COLO668 (cell line): ENCODE measurements around the gene PLXDC2.
"Not testable (repeated sequence)": the region's sequence is repeated elsewhere in the genome, so short reads cannot be mapped to it uniquely, and the experiment has no call there.

Source experiments
- DNase-seq: peaks from one replicate; lab custom pipeline; 2025; ENCODE audit not compliant: unreplicated experiment; lab: John Stamatoyannopoulos, UW

The PLXDC2 gene

DNA sequence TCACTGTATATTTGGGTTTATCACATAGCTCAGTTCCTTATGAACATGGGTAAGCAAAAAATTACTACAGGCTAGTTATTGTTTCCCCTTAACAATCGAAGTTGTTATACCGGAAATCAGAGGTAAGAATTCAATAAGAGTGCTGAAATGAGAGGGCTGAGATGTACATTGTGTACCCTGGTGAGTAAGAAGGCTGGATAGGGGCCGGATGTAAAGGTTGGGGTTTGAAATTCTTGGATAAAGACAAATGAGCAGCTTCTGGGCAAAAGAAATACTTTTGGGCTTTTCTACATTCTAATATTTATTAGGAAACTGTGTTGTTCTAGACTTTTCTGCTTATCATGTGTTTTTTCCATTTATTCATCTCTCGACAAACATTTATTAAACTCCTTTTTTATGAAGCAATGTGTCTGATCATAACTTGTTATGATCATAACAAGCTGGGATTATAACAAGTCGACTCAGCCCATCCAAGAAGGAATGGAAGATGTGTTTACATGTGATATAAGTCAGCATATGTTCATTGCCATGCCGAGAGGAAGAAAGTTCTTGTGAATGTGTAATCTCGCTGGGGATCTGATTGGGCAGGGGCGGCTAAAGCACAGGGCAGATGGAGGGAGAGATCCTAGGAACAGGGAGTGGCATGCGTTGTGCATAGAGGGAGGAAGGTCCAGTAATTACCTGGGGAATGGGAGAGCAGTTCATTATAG, 155.3 kb downstream of the PLXDC2 start:
- DNase-seq: no peak

DNA sequence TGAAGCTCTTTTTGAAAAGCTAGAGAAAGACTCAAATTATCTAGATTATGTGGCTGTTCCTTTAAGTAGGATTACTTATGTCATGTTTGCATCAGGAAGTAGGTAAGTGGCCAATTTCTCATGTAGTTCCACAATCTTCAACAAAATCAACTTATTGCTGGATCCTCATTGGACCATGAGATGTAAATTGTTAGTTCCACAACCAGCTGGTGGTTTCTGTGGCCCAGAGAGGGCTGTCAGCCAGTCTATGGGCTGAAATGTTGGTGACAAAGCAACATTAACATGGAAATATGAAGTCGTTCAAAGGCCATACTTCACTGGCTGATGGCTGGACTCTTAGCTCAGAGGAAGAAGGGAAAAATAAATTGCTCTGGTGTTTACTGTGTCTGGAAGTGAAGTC, 157.9 kb downstream of the PLXDC2 start:
- DNase-seq: no peak

DNA sequence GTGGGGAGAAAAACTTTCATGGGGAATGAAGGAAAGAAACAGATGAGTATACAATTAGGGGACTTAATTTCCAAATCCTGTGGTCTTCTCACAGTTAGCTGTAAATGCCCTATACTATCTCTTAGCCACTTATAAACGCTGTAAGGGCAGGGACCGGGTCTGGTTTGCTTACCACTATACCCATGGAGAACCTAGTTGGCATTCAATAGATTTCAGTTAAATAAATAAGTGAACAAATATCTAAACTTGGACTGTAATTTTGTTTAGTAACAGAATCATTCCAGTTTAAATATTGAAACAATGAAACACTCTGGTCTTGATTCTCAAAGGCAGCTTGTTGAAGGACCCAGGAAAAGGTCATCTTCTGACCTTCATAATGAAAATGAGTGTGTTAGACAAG, 158.3 kb downstream of the PLXDC2 start:
- DNase-seq: no peak

DNA sequence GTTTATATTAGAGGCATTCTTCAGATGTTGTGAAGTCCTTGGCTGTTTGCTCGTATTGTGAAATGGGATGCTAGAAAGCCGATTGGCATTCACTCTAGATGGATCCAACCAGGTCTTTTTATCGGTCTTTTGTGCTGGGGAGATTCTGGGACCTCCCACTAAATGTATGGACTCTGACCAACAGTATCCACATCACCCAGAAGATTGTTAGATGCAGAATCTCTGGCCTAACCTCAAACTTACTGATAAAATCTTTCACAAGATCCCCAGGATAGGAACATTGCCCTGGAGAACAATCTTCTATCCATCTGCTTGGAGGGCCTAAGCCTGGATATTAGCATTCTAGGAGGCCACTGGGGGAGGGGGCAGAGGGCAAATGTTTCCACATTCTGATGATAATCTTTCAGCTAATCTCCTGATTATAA, 160.9 kb downstream of the PLXDC2 start:
- no peak for DNase-seq

DNA sequence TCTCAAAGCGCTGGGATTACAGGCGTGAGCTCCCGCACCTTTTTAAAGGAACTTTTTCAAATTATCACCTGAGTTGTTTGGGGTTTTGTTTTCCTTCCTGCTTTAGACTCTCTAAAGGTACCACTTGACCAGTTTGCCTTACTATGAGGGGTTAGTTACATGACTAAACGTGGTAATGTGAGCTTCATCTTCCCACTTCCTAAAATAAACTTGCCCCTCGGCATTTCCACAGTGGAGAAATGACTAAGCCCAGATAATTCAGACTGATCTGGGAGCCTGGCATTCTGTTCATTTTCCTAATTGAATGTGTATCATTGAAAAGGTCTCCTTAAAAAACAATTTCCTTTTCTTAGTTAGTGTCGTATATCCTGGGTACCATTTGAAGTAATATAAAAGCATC, 163.4 kb downstream of the PLXDC2 start:
- no peak for DNase-seq

DNA sequence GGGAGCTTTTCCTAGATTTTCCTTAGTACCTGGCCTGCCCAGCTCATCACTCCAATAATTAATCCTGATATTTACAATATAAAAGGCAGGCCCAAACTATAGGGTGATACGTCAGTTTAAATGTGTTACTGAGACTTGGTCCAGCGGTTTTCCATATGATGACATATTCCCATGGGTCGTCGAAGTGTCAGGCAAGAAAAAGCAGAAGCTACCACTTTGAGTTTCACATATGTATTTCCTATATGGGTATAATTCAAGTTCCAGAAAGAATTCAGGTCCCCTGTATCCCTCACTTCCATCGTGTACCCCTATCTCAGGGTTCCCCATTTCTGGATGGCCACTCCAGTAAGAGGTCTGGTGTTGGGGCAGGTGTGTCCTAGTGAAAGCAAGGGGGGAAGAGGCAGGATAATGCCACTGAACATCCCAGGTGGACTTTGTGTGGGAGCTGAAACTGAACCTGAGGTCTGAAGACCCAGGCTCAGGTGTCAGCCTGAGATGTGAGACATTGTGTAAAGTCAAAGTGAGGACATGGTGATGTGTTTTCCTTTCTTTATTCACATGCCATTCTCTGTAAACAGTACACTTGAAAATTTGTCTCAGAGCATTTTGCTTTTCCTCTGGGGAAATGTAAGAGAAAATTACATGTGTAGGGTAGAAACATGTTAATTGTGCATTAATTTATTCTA, 167.8 kb downstream of the PLXDC2 start:
- DNase-seq: no peak

DNA sequence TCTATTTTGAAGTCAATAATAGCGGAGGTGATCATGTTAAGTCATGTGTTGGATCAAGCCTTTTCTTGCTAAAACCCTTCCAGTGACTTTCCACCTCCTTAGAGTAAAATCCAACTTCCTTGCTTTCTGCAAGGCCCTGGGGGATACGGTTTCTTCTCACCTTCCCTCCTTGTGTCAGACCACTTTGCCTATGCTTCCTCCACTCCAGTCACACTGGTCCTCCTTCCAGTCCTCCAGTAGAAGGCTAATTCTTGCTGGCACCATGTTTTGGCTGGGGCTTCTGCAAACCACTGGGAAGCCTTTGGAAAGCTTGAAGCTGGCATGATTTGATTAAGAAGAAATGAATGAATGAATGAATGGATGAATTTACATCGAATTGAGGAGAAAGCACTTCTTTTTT, 169.5 kb downstream of the PLXDC2 start:
- DNase-seq: no peak

DNA sequence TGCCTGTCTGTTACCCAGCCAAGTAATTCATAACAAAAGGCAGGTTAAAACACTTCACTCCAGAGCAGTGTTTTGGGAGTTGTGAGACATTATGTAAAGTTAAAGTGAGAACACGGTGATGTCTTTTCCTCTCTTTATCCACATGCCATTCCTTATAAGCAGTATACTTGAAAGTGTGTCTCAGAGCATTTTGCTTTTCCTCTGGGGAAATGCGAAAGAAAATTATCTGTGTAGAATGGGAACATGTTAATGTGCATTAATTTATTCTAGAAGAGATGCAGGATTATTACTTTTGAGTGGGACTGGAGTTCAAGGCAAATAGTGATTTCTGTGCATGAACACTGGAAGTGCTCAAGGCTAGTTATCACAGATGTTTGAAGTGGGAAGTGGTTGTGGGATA, 170.4 kb downstream of the PLXDC2 start:
- DNase-seq: no peak

DNA sequence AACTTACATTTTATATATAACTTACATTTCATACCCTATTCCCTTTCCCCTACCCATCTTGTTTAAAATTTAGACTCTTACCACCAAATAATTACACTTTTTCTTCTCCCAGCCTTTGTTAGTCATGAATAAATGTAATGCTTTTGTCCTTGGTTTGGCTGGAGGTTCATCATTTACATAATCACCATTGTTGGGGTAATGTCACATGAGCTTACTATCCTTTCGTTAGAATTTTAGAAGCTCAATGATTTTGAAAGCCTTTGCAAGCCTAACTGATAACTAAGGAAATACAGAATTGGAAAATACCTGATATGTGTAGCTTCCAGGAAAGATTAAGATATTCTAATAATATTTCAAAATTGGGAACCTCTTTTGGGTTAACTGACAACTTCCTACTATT, 171.7 kb downstream of the PLXDC2 start:
- DNase-seq: no peak

DNA sequence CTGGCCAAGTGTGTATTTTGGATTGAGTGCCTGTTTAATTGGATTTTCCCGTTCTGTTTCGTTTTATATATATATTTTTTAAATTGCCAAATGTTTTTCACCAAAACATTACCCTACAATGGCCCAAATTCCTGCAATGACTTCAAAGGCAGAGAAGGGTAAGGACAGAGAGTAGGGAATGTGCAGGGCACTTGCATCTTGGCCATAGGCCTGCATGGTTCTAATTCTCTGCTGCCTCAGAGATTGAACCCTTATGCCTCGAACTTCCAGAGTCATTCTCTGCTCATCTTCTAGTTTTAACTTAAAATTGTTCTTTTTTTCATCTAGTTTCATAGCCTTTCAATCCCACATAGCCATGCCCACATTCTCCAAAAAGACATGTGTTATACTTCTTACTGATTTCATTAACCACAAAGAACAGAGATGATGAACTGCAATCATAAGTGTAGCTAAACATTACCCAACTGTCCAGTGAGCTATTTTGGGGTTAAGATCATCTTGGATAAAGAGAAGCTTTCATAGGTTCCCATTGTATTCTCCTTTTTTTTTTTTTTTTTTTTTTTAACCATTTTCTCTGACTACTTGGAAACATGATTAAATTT, 177.6 kb downstream of the PLXDC2 start:
- DNase-seq: no peak

DNA sequence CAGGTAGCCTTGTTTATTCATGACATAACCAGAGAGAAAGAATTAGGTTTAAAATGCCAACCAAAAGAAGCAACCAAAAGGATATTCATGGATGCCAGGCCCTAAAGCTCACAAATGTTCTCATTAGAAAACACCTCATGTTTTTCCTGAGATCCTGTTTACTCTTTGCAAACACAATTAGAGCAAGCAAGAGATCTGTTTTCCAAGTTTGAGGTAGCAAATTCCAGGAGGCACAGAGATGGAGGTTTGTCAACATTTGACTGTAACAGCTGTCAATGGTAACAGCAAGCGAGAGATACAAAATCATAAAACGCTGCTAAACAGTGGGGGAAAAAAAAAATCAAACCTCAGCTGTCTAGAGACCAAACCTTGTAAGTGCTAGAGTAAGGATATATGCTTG, 182.2 kb downstream of the PLXDC2 start:
- DNase-seq: no peak

DNA sequence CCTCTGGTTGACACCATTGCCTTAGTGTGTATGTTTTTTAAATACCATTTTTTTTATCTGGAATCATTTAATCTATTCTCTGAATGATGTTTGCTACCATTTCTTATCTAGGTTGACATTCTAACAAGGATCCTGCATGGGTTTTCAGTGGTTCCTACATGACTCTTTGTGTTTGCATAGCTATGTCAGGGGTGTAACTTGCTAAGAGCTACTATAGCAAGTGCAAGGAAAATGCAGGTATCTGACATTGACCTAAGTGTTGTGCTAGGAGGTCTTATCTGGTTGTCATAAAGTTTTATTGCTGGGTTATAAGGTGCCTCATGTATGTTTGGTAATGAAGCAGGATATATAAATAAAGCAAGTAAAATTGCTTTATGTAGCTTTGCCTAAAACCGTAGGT, 183.2 kb downstream of the PLXDC2 start:
- DNase-seq: no peak

DNA sequence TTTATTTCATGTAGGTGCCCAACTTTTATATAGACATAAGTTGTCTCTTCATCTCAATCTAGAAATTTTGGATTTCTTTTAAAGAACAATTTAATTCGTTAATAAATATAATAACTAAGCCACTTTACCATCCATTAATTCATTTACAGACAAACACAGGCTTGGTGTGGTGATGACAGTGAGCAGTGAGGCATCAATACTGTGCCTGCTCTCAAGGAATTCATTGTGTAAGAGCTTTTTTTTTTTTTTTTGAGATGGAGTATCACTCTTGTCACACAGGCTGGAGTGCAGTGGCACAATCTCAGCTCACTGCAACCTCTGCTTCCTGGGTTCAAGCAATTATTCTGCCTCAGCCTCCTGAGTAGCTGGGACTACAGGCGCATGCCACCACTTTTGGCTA, 185.8 kb downstream of the PLXDC2 start:
- not testable (repeated sequence) for DNase-seq

DNA sequence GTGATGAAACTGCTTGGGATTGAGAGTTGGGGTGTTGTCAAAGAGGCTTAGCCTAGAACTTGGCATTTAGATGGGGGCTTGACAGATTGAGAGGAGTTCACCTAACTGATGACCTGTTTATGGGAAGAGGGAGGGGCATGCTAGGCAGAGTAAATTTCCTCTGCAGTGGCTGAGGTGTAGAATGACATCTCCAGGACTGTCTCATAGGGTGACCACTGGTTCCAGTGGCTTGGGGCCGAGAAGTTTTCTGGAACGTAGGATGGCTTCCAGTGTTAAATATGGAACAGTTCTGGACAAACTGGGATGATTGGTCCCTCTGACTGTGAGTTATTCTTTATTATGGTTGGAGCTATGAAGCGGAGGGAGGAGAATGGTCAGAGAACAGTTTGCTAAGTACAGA, 186.4 kb downstream of the PLXDC2 start:
- no peak for DNase-seq

DNA sequence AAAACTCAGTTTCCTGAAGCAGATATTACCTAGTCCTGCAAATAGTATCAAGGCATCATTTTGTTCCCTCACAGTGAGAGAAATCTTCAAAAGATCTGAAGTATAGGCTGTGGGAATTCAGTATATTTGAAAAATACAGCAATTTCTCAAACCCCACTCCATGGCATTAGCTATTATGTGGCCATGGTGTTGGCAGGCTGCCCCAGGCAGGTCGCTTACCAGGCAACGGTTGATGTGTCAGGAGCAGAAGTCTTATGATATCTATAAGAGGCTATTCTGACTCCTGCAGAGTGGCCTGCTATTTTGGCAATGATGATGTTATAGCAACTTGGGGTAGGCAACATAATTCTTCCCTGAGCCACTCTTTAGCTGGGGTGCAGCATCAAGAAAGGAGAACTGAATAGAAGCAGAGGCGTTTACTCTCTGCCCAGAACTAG, 187.9 kb downstream of the PLXDC2 start:
- no peak for DNase-seq

DNA sequence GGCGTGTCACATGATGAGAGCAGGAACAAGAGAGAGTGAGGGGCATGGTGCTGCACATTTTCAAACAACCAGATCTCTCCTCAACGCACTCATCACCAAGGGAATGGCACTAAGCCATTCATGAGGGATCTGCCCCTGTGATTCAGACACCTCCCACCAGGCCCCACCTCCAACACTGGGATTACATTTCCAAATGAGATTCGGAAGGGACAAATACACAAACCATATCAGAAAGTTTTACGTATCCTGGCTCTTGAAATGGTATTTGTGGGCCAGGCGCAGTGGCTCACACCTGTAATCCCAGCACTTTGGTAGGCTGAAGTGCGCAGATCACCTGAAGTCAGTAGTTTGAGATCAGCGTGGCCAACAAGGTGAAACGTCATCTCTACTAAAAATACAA, 189.4 kb downstream of the PLXDC2 start:
- DNase-seq: no peak

DNA sequence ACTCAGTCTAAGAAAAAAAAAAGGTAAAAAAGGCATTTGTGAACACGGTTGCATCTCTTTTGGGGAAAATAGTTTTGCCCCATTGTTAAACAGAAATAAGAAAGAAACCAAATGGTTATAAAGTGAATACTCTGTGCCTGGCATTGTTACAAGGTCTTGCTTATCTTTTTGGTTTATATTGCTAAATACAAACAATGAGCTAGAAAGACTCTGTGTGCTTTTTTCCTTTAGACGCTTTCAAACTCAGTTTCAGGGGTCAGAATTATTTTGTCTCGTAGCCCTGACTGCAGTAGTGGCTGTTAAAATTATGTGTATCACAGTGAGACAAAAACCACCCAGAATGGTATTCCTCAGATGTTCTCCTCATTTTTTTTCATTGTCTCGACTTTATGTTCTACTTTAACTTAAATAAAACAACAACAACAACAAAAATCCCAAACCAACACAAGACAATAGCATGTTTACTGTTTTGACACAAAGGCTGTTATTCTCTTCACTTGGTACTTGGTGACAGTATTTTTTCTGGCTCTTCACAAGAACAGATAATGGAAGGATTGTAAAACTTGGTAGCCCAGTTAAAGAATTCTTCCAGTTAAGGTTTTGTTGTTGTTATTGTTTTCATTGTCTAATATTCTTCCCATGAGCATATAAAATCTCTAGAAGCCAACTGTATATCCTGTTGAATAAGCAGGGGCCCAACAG, 190.1 kb downstream of the PLXDC2 start:
- DNase-seq: no peak

DNA sequence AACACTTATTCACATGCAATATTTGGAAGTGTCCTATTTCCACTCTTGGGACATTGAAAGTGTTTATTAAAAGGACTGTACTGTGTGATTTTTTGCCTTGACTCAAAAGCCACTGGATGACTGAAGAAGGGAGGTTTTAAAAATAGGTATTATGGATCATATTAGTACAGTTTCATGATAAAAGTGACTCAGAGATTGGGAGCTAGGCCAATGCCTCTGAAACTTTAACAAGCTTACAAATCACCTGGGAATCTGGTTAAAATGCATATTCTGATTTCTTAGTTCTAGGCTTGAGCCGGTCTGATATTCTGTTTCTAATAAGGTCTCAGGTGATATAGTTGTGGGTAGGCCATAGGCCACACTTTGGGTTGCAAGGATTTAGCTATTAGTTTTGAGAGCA, 191.2 kb downstream of the PLXDC2 start:
- no peak for DNase-seq

DNA sequence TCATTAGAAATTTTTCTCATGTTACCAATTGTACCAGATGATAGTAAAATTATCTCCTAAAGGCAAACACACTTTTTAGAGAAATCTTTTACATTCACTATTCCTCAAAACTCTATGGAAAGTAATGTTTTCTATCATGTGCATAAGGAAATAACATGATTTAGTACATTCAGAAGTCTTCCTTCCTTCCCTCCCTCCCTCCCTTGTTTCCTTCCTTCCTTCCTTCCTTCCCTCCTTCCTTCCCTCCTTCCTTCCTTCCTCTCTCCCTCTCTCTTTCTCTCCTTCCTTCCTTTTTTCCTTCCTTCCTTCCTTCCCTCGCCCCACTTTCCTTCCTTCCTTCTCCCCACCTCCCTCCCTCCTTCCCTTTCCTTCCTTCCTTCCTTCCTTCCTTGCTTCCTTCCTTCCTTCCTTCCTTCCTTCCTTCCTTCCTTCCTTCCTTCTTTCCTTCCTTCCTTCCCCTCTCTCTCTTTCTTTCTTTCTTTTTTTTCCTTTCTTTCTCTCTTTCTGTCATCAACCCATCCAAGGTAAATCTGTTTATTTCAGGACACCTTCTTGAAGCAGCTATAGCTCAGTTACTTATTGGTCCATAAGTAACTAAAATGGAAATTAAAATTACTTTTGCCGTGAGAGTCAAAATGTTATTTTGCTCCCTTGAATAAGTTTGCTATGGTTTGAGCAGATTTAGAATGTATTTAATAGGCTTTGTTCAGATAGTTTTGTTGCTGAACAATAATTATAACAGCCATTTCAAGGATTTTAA, 197.9 kb downstream of the PLXDC2 start:
- no peak for DNase-seq

DNA sequence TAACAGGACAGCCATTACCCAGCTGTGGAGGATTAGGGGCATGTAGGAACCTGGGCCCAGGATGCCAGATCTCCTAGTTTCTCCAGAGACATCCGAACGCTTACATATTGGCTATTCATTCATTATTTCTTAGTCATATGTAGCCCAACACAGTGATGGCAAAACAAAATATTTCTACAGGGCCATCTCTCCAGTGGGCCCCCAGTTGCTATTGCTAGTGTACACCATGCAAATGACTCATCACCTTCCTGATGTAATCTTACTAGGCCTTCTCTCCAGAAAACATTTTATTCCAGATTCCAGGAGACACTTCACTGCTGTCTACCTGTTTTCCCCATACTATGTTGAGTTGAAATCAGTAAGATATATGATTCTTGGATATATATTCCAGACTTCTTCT, 201.7 kb downstream of the PLXDC2 start:
- DNase-seq: no peak

DNA sequence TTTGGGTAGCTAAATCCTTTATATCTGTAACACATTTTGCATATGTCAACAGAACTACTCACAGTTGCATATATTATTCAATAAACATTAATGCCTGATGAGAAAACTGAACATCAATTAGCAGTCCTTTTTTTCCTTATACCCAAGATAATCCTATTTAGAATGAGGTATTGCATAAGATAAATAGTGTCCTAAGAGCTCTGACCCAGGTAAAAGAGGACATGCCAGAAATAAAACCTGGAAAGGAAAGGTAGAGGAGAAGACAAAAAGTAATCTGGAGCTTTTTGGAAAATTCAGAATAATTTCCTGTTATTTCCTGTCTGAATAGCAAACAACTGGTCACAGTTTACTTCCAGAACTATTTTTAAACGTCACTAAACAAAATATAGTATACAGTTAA, 204.4 kb downstream of the PLXDC2 start:
- DNase-seq: no peak
